Kidney tubule cell (primary cell): ENCODE results near the gene THY1.
A peak's percentile ranks its signal among the peaks of the same experiment; 100 is the strongest.

Source experiments
- DNase-seq: peaks from one replicate; pipeline ENCODE4 v3.0.0-alpha.2; 2018; ENCODE audit warnings: low spot score

Gene THY1

GRCh38 chr11:119381181-119381988, 41.6 kb downstream of the THY1 start, which contains the start of gene USP2:
Gene USP2 (minus strand): TSS chr11:119381690. CDS start chr11:119373480, 8,210 bp downstream.
- peak; percentile 97 for DNase-seq

GRCh38 chr11:119380827-119381180, 42.2 kb downstream of the THY1 start:
- no peak for DNase-seq

GRCh38 chr11:119380160-119380826, 42.7 kb downstream of the THY1 start:
- no peak for DNase-seq

- DNase-seq = no peak
These were observed 44.0 kb downstream of the THY1 start for GRCh38 chr11:119378851-119379465.

- DNase-seq = no peak
These were observed 44.9 kb downstream of the THY1 start for GRCh38 chr11:119377961-119378667.

- peak; percentile 49 for DNase-seq
These were observed 45.7 kb downstream of the THY1 start for GRCh38 chr11:119377112-119377901.

GRCh38 chr11:119376197-119376847, 46.6 kb downstream of the THY1 start:
- no peak for DNase-seq

- DNase-seq = peak; percentile 44
These were observed 47.4 kb downstream of the THY1 start for GRCh38 chr11:119375337-119376196.

GRCh38 chr11:119374632-119375336, 48.2 kb downstream of the THY1 start:
- no peak for DNase-seq

GRCh38 chr11:119373921-119374631, 48.9 kb downstream of the THY1 start:
- DNase-seq = peak; percentile 75

- no peak for DNase-seq
These were observed 49.7 kb downstream of the THY1 start for GRCh38 chr11:119373059-119373920.

GRCh38 chr11:119372260-119373058, 50.5 kb downstream of the THY1 start:
- DNase-seq = no peak

GRCh38 chr11:119371778-119372182, 51.2 kb downstream of the THY1 start:
- DNase-seq = peak; percentile 65

- no peak for DNase-seq
These were observed 51.8 kb downstream of the THY1 start for GRCh38 chr11:119371067-119371601.

- no peak for DNase-seq
These were observed 52.4 kb downstream of the THY1 start for GRCh38 chr11:119370486-119371046.
